ENCODE results near the gene ATP1B3. TPM values are rescaled to one million over a fixed set of nuclear protein-coding genes. Genes with fewer than 3 reads are reported as not detected.
"Not testable (repeated sequence)": the region's sequence is repeated elsewhere in the genome, so short reads cannot be mapped to it uniquely, and the experiment has no call there.

ATP1B3 gene
- total RNA-seq, 4 donors from 2014 or later: 48.7 to 270 (median 228) TPM

DNA sequence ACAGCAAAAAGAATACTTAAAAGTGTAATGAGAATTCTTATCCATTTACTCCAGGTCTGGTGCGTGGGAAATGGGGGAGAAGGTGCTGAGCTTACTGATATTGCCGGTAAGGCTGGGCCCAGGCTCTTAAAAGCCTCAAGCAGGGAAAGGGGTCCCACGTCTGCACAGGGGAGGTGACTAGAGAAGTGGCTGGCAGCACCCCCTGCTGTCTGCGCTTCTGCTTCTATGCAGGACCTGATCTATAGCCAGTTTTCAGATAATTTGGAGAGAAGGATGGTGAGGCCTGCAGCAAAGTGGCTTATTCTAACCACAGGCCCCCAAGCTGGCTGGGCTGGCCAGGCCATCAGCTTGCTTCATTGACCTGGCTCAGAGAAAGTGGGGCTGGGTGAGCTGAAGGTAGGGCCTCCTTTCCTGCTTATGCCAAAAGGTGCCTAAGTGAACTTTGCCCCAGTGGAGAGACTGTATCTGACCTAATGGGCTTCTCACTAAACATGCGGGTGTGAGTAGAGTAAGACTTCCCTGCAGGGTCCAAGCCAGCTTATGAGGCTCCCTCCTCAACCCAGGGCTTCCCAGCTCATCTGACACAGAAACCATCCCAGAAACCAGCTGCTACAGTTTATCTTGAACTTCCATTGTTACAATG is 30.9 kb upstream of the ATP1B3 start:
- TF ChIP-seq POLR2A (IDR thresholded peaks at IDR 0.05): no peak
- TF ChIP-seq, protein P1, sequence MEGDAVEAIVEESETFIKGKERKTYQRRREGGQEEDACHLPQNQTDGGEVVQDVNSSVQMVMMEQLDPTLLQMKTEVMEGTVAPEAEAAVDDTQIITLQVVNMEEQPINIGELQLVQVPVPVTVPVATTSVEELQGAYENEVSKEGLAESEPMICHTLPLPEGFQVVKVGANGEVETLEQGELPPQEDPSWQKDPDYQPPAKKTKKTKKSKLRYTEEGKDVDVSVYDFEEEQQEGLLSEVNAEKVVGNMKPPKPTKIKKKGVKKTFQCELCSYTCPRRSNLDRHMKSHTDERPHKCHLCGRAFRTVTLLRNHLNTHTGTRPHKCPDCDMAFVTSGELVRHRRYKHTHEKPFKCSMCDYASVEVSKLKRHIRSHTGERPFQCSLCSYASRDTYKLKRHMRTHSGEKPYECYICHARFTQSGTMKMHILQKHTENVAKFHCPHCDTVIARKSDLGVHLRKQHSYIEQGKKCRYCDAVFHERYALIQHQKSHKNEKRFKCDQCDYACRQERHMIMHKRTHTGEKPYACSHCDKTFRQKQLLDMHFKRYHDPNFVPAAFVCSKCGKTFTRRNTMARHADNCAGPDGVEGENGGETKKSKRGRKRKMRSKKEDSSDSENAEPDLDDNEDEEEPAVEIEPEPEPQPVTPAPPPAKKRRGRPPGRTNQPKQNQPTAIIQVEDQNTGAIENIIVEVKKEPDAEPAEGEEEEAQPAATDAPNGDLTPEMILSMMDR (IDR thresholded peaks at IDR 0.05): no peak
- Histone ChIP-seq H3K27me3 (no peaks in the 10 kb centered on the region), H3K27ac (peak overlapping the region in 2 of 4 donors; percentile 13 to 49), H3K9me3 (no peaks in the 10 kb centered on the region), H3K36me3 (no peaks in the 10 kb centered on the region), H3K4me1 (no peaks in the 10 kb centered on the region), H3K4me3 (no peak overlapping the region)
- peak in 2 of 3 donors; percentile 49 to 55 for DNase-seq

DNA sequence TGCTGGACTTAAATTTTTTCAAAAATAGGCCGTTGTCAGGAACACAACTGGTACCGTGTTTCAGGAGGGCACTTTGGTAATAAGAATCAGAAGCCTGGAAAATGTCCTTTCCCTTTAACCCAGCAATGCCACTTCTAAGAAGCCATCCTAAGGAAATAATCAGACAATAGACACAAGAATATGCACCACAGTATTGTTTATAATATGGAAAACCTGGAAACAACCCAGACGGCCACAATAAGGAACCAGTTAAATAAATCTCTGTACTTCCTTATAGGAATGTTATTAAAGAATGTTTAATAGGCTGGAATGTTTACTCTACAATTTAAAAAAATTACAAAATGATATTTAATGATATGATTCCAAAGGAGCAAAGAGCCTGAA is 30.4 kb upstream of the ATP1B3 start:
- Histone ChIP-seq H3K36me3 (no peaks in the 10 kb centered on the region), H3K9me3 (no peaks in the 10 kb centered on the region), H3K4me1 (no peaks in the 10 kb centered on the region), H3K27ac (peak overlapping the region in 2 of 4 donors; percentile 13 to 49), H3K27me3 (no peaks in the 10 kb centered on the region), H3K4me3 (no peak overlapping the region)
- no peak for TF ChIP-seq POLR2A (IDR thresholded peaks at IDR 0.05)
- TF ChIP-seq, protein P1 (IDR thresholded peaks at IDR 0.05): no peak
- DNase-seq: no peak

DNA sequence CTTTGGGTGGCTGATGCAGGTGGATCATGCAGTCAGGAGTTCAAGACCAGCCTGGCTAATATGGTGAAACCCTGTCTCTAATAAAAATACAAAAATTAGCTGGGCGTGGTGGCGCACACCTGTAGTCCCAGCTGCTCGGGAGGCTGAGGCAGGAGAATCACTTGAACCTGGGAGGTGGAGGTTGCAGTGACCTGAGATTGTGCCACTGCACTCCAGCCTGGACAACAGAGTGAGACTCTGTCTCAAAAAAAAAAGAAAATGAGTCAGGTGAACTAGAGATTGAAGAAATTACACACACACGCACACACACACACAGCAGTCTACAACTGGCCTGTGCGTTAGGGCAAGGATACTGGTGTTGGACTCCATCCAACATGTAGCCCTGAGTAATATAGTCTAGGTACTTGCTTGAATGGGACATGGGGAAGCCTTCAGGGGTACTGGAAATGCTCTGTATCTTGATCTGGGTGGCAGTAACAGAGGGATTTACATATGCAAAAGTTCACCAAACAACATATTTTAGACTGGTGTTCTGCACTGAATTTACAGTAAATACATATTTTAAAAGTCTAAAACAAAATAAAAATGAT is 28.2 kb upstream of the ATP1B3 start:
- not testable (repeated sequence) for DNase-seq, H3K27ac ChIP-seq, H3K4me3 ChIP-seq, H3K9me3 ChIP-seq, H3K36me3 ChIP-seq, H3K4me1 ChIP-seq, H3K27me3 ChIP-seq

DNA sequence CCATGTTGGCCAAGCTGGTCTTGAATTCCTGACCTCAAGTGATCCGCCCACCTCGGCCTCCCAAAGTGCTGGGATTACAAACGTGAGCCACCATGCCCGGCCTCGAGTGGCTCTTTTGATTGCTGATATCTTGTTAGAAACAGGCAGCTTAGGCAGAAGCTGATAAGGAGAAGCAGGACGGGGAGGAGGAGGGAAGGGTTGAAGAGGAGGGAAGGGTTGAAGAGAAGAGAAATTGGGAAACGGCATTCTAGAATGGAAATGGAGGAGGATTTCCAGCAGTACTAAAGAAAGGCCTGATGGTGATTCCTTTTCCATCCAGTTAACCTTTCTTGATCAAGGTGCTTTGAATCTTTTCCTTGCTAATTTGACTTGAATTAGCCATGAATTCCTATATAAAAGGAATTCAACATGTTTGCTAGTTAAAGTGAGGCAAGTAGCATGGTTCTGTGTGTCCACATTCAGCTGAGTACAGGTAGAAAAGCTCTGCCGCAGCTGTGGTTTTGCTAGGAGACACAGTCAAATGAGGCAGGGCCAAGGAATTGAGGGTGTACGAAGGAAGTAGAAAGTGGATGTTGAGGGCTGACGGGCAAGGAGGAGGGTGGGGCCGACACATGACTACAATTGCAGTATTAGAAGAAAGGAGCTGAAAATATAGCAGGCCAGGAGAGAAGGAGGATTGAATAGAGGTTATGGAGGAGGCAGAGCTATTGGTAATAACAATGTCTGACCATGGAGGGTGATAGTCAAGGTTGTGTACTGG is 27.2 kb upstream of the ATP1B3 start:
- Histone ChIP-seq H3K4me3 (no peak overlapping the region), H3K27me3 (no peaks in the 10 kb centered on the region), H3K36me3 (no peaks in the 10 kb centered on the region), H3K4me1 (peaks cover 0 to 4% (median 0%) of the 10 kb centered on the region in 4 donors), H3K9me3 (no peaks in the 10 kb centered on the region), H3K27ac (no peak overlapping the region)
- no peak for DNase-seq
- TF ChIP-seq, protein P1 (IDR thresholded peaks at IDR 0.05): no peak
- no peak for TF ChIP-seq POLR2A (IDR thresholded peaks at IDR 0.05)

DNA sequence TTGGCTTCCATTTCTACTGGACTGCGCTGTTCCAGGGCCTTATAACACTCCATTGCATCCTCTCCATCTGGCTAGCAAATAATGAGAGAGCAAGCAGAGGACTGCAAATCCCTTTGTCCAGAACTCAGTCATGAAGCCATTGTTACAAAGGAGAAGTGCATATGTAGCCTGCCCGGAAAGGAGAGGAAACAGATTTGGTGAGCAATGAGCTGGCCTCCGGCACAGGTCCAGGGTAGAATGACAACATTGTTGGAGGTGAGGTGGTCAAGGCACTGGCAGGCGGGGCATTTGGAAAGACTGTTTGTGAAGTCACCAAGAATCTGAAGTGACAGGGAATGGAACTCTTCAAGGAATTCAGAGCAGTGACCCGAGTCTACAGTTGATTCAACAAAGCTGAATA is 25.0 kb upstream of the ATP1B3 start:
- H3K27ac ChIP-seq: no peak overlapping the region
- H3K9me3 ChIP-seq: no peaks in the 10 kb centered on the region
- H3K4me1 ChIP-seq: peaks cover 0 to 4% (median 0%) of the 10 kb centered on the region in 4 donors
- no peak overlapping the region for H3K4me3 ChIP-seq
- no peak for DNase-seq
- TF ChIP-seq POLR2A (IDR thresholded peaks at IDR 0.05): no peak
- TF ChIP-seq, protein P1 (IDR thresholded peaks at IDR 0.05): no peak
- no peaks in the 10 kb centered on the region for H3K27me3 ChIP-seq
- no peaks in the 10 kb centered on the region for H3K36me3 ChIP-seq

DNA sequence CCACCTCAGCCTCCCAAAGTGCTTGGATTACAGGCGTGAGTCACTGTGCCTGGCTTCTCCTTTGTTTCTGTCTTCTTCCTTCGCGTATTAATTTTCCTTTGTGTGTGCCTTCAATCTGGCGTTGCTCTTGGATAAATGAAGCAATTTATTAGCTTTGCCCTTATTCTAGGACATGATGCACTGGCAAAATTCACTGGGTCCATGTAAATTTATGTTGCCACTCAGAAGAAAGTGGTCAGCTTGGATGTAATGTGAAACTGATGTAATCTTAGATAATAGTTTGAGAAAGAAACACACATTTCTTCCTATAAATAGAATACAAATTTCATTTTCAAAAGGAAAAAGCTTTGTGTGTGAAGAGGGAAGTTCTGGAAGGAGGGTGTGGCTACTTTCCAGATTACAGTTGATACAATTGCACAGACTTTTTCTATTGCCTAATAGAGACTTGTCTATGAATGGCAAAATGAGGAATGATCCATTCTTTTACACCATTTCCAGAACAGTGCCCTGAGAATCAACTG is 23.3 kb upstream of the ATP1B3 start:
- Histone ChIP-seq H3K27ac (peak overlapping the region in 1 of 4 donors; percentile 1), H3K27me3 (no peaks in the 10 kb centered on the region), H3K4me3 (no peak overlapping the region), H3K4me1 (peaks cover 0 to 4% (median 0%) of the 10 kb centered on the region in 4 donors), H3K9me3 (no peaks in the 10 kb centered on the region), H3K36me3 (no peaks in the 10 kb centered on the region)
- TF ChIP-seq POLR2A (IDR thresholded peaks at IDR 0.05): no peak
- TF ChIP-seq, protein P1 (IDR thresholded peaks at IDR 0.05): no peak
- DNase-seq: no peak

Data from Peyer's patch (tissue), 4 donors.